GM12864 (cell line): Measurements from ENCODE around the gene WDR38.

ENCODE experiments used
- DNase-seq: peaks from one replicate; pipeline ENCODE4 v3.0.0-alpha.2; 2011; ENCODE audit warnings: low read depth
- H3K4me3 ChIP-seq: 2 replicates; pipeline ENCODE4 v1.5.1; 2011; ENCODE audit warnings: mild to moderate bottlenecking, low read depth, low read length, control low read depth
- TF ChIP-seq, protein P1 (sequence below): IDR thresholded peaks from 2 replicates; pipeline ENCODE4 v1.5.1; 2011; ENCODE audit warnings: low read depth, mild to moderate bottlenecking, moderate library complexity, low read length, control low read depth, inconsistent platforms; ENCODE audit errors: missing control alignments

WDR38 gene

DNA sequence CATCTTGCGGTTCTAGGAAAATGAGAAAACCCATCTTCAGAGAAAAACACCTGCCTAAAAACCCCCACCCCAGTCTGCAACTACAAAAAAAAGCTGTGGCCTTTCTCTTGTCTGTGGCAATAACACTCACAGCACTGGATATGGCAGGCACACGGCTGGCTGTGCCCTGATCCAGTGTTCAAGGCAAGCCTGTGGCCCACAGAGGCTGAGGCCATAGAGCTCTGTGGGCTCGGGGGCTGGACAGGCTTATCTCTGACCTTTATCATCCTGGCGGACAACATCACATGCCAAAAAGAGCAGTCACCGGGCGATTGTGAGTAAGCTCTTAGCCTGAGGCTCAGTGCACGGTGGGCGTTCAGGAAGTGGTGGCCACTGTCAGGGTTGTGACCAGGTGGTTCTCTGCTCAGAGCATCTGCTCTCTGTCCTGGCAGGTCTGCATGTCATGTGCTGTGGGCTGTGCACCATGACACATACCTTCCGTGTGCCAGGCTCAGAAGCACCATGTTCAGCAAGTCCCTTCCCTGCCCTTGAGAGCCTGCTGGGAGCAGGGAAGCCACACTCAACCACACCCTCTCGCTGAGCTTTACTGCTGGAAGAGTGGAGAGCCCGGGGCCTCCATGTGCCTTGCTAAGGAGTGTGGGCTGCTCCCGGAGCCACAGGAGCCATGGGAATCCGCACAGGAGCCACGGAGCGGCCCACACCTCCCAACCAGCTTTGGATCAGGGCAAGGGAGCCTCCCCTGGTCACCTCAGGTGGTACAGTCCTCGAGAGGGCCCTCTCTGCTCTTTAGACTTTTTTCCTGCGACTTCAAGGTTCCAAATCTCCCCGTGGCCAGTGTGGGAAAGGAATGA, 34.6 kb upstream of the WDR38 start:
- TF ChIP-seq, protein P1, sequence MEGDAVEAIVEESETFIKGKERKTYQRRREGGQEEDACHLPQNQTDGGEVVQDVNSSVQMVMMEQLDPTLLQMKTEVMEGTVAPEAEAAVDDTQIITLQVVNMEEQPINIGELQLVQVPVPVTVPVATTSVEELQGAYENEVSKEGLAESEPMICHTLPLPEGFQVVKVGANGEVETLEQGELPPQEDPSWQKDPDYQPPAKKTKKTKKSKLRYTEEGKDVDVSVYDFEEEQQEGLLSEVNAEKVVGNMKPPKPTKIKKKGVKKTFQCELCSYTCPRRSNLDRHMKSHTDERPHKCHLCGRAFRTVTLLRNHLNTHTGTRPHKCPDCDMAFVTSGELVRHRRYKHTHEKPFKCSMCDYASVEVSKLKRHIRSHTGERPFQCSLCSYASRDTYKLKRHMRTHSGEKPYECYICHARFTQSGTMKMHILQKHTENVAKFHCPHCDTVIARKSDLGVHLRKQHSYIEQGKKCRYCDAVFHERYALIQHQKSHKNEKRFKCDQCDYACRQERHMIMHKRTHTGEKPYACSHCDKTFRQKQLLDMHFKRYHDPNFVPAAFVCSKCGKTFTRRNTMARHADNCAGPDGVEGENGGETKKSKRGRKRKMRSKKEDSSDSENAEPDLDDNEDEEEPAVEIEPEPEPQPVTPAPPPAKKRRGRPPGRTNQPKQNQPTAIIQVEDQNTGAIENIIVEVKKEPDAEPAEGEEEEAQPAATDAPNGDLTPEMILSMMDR, result no peak
- no peak overlapping the region for H3K4me3 ChIP-seq
- no peak for DNase-seq

DNA sequence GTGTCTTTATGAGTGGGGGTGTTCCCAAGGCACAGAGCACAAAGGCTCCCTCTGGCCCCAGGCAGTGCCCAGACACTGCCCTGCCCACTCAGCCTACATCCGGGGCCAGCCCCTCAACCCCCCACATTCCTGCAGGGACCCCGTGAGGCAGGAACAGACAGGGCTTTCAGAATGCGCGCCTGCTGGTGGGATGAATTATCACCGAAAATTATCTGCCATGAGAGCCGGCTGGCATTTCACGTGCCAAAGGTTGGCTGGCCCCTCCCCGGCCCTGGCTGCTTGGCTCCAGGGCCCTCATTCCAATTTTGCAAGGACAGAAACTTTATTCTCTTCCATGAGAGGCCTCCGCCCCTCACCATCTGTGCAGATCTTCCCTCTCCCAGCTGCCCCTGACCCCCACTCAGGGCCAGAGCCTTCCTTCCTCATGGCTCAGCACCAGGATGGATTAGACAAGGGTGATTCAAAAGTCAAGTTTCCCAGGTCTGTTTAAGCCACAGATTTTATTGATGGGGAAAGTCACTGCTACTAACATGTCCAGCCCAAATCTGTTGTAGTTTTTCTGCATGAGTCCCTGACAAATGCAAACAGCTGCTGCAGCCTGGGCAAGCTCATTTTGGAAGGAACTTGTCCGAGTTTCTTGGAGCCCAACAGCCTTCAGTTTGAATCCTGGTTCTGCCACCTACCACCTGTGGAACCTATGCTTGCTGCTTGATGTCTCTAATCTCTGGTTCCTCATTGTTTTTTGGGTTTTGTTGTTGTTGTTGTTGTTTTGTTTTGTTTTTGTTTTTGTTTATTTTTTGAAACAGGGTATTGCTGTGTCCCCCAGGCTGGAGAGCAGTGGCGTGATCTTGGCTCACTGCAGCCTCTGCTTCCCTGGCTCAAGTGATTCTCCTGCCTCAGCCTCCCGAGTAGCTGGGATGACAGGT, 32.3 kb upstream of the WDR38 start:
- TF ChIP-seq, protein P1, result no peak
- no peak overlapping the region for H3K4me3 ChIP-seq
- DNase-seq, result no peak

DNA sequence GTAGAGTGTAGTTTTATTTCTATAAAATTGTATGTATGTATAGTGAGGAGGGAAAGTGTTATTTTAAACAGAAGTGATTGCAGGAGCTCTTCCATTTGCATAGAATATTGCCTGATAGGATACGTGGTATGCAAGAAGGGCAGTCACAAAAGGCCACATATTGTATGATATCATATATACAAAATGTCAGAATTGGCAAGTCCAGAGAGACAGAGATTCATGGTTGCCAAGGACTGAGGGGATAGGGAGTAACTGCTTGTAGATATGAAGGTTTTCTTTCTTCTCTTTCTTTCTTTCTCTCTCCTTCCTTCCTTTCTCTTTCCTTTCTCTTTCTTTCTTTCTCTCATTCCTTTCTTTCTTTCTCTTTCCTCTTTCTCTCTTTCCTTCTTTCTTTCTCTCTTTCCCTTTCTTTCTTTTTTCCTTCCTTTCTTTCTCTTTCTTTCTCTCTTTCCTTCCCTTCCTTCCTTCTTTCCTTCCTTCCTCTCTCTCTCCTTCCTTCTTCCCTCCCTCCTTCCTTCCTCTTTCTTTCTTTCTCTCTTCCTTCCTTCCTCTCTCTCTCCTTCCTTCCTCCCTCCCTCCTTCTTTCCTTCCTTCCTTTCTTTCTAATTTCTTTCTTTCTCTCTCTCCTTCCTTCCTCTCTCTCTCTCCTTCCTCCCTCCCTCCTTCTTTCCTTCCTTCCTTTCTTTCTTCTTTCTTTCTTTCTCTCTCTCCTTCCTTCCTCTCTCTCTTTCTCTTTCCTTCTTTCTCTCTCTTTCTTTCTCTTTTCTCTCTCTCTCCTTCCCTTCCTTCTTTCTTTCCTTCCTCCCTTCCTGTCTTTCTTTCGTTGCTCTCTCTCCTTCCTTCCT, 24.5 kb upstream of the WDR38 start:
- no peak overlapping the region for H3K4me3 ChIP-seq
- TF ChIP-seq, protein P1, result no peak
- no peak for DNase-seq

DNA sequence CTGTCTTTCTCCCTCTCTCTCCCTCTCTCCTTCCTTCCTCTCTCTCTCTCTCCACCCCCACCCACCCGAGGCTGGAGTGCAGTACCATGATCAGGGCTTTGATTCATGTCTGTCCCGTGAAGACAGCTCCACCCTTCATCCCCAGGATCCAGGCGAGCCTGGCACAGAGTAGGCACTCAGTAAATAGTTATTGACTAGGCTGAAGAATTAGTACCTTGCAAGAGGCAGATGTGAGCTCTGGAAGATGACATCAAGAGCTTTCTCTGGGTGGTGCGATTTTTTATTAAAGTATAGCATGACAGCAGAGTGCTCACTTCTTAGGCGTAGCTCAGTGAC, 24.0 kb upstream of the WDR38 start:
- DNase-seq, result no peak

DNA sequence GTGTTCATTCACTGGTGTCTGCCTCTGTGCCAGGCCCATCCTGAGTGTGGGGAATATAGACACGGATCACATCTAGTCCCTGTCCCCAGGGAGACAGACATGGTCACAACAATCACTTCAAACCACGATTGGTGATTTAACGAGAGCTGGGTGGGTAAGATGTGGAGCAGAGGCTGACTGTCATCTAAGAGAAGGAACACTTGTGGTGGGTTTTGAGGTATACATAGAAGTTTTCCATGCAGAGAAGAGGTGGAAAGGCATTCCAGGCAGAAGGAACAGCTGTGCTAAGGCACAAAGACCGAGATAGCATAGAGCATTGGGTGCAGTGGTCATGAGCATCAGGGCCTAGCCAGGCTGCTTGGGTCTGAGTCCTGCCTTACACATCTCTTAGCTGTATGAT, 22.7 kb upstream of the WDR38 start:
- TF ChIP-seq, protein P1, result no peak
- DNase-seq, result no peak

More for the DNA sequence above, 24.0 kb upstream of the WDR38 start:
- TF ChIP-seq, protein P1, result no peak
- H3K4me3 ChIP-seq, result no peak overlapping the region

DNA sequence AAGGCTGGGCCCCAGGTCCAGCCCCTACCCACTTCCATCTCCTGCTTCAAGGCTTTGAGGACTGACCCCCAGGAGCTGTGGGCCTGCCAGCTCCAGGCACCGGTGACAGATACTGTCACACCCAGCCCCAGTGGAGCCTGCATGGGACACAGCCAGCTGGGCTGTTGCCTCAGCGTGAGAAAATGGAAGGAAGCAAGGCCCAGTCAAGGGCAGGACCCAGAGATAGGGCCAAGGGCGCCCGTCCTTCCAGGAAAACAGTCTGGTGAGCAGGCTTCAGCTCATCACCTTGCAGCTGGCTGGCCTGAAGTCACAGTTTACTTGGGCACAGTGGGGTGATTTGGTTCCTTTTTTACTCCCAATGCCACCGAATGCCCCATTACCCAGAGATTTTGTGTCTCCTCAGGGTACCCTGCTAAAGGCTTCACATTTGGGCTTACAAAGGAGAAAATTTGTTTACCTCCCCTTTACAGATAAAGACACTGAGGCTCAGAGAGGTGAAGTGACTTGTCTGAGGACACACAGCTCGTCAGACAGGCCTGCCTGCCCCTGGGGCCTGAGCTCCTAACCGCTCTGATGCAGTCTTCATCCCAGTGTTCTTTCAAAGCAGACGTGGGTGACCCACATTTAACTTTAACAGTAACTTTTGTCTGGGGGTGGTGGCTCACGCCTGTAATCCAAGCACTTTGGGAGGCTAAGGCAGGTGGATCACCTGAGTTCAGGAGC, 21.5 kb upstream of the WDR38 start:
- no peak for DNase-seq
- no peak overlapping the region for H3K4me3 ChIP-seq
- TF ChIP-seq, protein P1, result no peak

More for the DNA sequence above, 22.7 kb upstream of the WDR38 start:
- no peak overlapping the region for H3K4me3 ChIP-seq
